ENCODE measurements around the gene FAM163B.

FAM163B gene

GRCh38 chr9:133591116-133591910, 17.9 kb downstream of the FAM163B start:
- Histone ChIP-seq H3K27me3 (ENCODE audit: insufficient read depth, poor library complexity, severe bottlenecking) (no peaks in the 10 kb centered on the region), H3K4me1 (ENCODE audit: insufficient read depth, poor library complexity, severe bottlenecking) (no peaks in the 10 kb centered on the region), H3K4me3 (ENCODE audit: severe bottlenecking) (no peak overlapping the region), H3K27ac (ENCODE audit: poor library complexity, severe bottlenecking) (no peak overlapping the region), H3K36me3 (ENCODE audit: low read depth) (no peaks in the 10 kb centered on the region), H3K9me3 (ENCODE audit: severe bottlenecking) (no peaks in the 10 kb centered on the region)
- no peak for ATAC-seq (ENCODE audit: low read depth)
- no peak for DNase-seq (ENCODE audit: low spot score)
- TF ChIP-seq, protein P1, sequence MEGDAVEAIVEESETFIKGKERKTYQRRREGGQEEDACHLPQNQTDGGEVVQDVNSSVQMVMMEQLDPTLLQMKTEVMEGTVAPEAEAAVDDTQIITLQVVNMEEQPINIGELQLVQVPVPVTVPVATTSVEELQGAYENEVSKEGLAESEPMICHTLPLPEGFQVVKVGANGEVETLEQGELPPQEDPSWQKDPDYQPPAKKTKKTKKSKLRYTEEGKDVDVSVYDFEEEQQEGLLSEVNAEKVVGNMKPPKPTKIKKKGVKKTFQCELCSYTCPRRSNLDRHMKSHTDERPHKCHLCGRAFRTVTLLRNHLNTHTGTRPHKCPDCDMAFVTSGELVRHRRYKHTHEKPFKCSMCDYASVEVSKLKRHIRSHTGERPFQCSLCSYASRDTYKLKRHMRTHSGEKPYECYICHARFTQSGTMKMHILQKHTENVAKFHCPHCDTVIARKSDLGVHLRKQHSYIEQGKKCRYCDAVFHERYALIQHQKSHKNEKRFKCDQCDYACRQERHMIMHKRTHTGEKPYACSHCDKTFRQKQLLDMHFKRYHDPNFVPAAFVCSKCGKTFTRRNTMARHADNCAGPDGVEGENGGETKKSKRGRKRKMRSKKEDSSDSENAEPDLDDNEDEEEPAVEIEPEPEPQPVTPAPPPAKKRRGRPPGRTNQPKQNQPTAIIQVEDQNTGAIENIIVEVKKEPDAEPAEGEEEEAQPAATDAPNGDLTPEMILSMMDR (IDR thresholded peaks at IDR 0.05; ENCODE audit: poor library complexity, severe bottlenecking) = no peak

GRCh38 chr9:133590231-133590855, 18.8 kb downstream of the FAM163B start:
- Histone ChIP-seq H3K4me1 (ENCODE audit: insufficient read depth, poor library complexity, severe bottlenecking) (no peaks in the 10 kb centered on the region), H3K4me3 (ENCODE audit: severe bottlenecking) (no peak overlapping the region), H3K36me3 (ENCODE audit: low read depth) (no peaks in the 10 kb centered on the region), H3K9me3 (ENCODE audit: severe bottlenecking) (no peaks in the 10 kb centered on the region), H3K27me3 (ENCODE audit: insufficient read depth, poor library complexity, severe bottlenecking) (peaks cover 6% of the 10 kb centered on the region), H3K27ac (ENCODE audit: poor library complexity, severe bottlenecking) (no peak overlapping the region)
- TF ChIP-seq, protein P1 (IDR thresholded peaks at IDR 0.05; ENCODE audit: poor library complexity, severe bottlenecking) = no peak
- ATAC-seq (ENCODE audit: low read depth) (no peak), DNase-seq (ENCODE audit: low spot score) (no peak)

- DNase-seq (ENCODE audit: low spot score) = no peak
- H3K27me3 ChIP-seq (ENCODE audit: insufficient read depth, poor library complexity, severe bottlenecking) = peaks cover 11% of the 10 kb centered on the region
- H3K4me1 ChIP-seq (ENCODE audit: insufficient read depth, poor library complexity, severe bottlenecking) = no peaks in the 10 kb centered on the region
Measured at GRCh38 chr9:133589454-133590227, 19.5 kb downstream of the FAM163B start.

DNA sequence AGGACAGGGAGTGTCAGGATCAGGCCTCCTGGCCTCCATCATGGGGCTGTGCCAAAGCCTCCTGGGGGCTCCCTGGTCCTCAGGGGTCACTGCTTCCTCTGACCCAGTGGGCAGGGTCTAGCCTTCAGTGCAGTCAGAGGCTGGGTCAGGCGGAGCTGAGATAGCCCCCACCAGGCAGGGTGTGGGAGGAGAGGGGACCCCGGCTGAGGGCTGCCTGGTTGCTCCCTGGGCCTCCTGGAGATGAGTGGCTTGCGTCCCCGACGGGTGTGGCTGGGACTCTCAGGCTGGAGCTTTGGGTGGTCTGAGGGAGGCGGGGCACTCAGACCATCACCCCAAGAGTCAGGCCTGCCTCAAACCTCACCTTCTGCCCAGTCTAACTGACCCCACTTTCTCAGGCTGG, 21.7 kb downstream of the FAM163B start:
- H3K4me1 ChIP-seq (ENCODE audit: insufficient read depth, poor library complexity, severe bottlenecking) = no peaks in the 10 kb centered on the region
- DNase-seq (ENCODE audit: low spot score) = no peak
- no peaks in the 10 kb centered on the region for H3K9me3 ChIP-seq (ENCODE audit: severe bottlenecking)
- no peaks in the 10 kb centered on the region for H3K36me3 ChIP-seq (ENCODE audit: low read depth)
- peaks cover 13% of the 10 kb centered on the region for H3K27me3 ChIP-seq (ENCODE audit: insufficient read depth, poor library complexity, severe bottlenecking)
- no peak for ATAC-seq (ENCODE audit: low read depth)
- H3K27ac ChIP-seq (ENCODE audit: poor library complexity, severe bottlenecking) = no peak overlapping the region
- TF ChIP-seq, protein P1 (IDR thresholded peaks at IDR 0.05; ENCODE audit: poor library complexity, severe bottlenecking) = no peak
- H3K4me3 ChIP-seq (ENCODE audit: severe bottlenecking) = no peak overlapping the region

More at GRCh38 chr9:133589454-133590227, 19.5 kb downstream of the FAM163B start:
- no peak overlapping the region for H3K27ac ChIP-seq (ENCODE audit: poor library complexity, severe bottlenecking)
- H3K4me3 ChIP-seq (ENCODE audit: severe bottlenecking) = no peak overlapping the region
- no peaks in the 10 kb centered on the region for H3K36me3 ChIP-seq (ENCODE audit: low read depth)
- TF ChIP-seq, protein P1 (IDR thresholded peaks at IDR 0.05; ENCODE audit: poor library complexity, severe bottlenecking) = peak; percentile 46
- no peak for ATAC-seq (ENCODE audit: low read depth)
- H3K9me3 ChIP-seq (ENCODE audit: severe bottlenecking) = no peaks in the 10 kb centered on the region

Measured in RWPE2 (cell line).